ENCODE data around the gene SNRPA.
A peak's percentile ranks its signal among the peaks of the same experiment; 100 is the strongest.

SNRPA gene

GRCh38 chr19:40718774-40719391, 32.1 kb upstream of the SNRPA start:
- TF ChIP-seq MAX (IDR thresholded peaks at IDR 0.05; ENCODE audit: low read depth, low read length) = no peak
- peak overlapping the region; percentile 70 for H3K4me3 ChIP-seq (ENCODE audit: low read depth, low read length)
- DNase-seq (ENCODE audit: low read depth) = no peak

DNA sequence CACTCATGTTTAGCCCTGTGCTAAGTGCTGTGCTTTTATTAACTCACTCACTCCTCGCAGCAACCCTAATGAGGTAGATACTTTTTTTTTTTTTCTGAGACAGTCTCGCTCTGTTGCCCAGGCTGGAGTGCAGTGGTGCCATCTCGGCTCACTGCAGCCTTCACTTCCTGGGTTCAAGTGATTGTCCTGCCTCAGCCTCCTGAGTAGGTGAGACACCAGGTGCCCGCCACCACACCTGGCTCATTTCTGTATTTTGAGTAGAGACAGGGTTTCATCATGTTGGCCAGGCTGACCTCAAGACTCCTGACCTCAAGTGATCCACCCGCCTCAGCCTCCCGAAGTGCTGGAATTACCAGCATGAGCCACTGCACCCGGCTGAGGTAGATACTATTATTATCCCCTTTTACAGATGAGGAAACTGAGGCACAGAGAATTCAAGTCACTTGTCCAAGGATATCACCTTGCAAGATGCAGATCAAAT, 31.5 kb upstream of the SNRPA start:
- no peak for DNase-seq (ENCODE audit: low read depth)
- H3K4me3 ChIP-seq (ENCODE audit: low read depth, low read length) = no peak overlapping the region
- TF ChIP-seq, protein P1, sequence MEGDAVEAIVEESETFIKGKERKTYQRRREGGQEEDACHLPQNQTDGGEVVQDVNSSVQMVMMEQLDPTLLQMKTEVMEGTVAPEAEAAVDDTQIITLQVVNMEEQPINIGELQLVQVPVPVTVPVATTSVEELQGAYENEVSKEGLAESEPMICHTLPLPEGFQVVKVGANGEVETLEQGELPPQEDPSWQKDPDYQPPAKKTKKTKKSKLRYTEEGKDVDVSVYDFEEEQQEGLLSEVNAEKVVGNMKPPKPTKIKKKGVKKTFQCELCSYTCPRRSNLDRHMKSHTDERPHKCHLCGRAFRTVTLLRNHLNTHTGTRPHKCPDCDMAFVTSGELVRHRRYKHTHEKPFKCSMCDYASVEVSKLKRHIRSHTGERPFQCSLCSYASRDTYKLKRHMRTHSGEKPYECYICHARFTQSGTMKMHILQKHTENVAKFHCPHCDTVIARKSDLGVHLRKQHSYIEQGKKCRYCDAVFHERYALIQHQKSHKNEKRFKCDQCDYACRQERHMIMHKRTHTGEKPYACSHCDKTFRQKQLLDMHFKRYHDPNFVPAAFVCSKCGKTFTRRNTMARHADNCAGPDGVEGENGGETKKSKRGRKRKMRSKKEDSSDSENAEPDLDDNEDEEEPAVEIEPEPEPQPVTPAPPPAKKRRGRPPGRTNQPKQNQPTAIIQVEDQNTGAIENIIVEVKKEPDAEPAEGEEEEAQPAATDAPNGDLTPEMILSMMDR (IDR thresholded peaks at IDR 0.05; ENCODE audit: low read depth, low read length) = no peak
- TF ChIP-seq MAX (IDR thresholded peaks at IDR 0.05; ENCODE audit: low read depth, low read length) = no peak
- no peak for TF ChIP-seq POLR2A (IDR thresholded peaks at IDR 0.05; ENCODE audit: extremely low read depth, insufficient read length)
- TF ChIP-seq MYC (IDR thresholded peaks at IDR 0.05; ENCODE audit: low read depth, low read length) = no peak

GRCh38 chr19:40721140-40721486, 29.9 kb upstream of the SNRPA start:
- no peak for TF ChIP-seq MAX (IDR thresholded peaks at IDR 0.05; ENCODE audit: low read depth, low read length)
- TF ChIP-seq, protein P1 (IDR thresholded peaks at IDR 0.05; ENCODE audit: low read depth, low read length) = no peak
- TF ChIP-seq MYC (IDR thresholded peaks at IDR 0.05; ENCODE audit: low read depth, low read length) = no peak
- TF ChIP-seq POLR2A (IDR thresholded peaks at IDR 0.05; ENCODE audit: extremely low read depth, insufficient read length) = no peak
- H3K4me3 ChIP-seq (ENCODE audit: low read depth, low read length) = no peak overlapping the region
- no peak for DNase-seq (ENCODE audit: low read depth)

GRCh38 chr19:40721936-40722661, 28.9 kb upstream of the SNRPA start:
- H3K4me3 ChIP-seq (ENCODE audit: low read depth, low read length) = no peak overlapping the region
- DNase-seq (ENCODE audit: low read depth) = no peak
- TF ChIP-seq, protein P1 (IDR thresholded peaks at IDR 0.05; ENCODE audit: low read depth, low read length) = no peak
- TF ChIP-seq POLR2A (IDR thresholded peaks at IDR 0.05; ENCODE audit: extremely low read depth, insufficient read length) (no peak), MYC (IDR thresholded peaks at IDR 0.05; ENCODE audit: low read depth, low read length) (no peak), MAX (IDR thresholded peaks at IDR 0.05; ENCODE audit: low read depth, low read length) (no peak)

- TF ChIP-seq, protein P1 (IDR thresholded peaks at IDR 0.05; ENCODE audit: low read depth, low read length) = no peak
- TF ChIP-seq MAX (IDR thresholded peaks at IDR 0.05; ENCODE audit: low read depth, low read length) (no peak), POLR2A (IDR thresholded peaks at IDR 0.05; ENCODE audit: extremely low read depth, insufficient read length) (no peak), MYC (IDR thresholded peaks at IDR 0.05; ENCODE audit: low read depth, low read length) (no peak)
- no peak for DNase-seq (ENCODE audit: low read depth)
- H3K4me3 ChIP-seq (ENCODE audit: low read depth, low read length) = no peak overlapping the region
Measured at GRCh38 chr19:40723661-40724254, 27.2 kb upstream of the SNRPA start.

- no peak for DNase-seq (ENCODE audit: low read depth)
- no peak overlapping the region for H3K4me3 ChIP-seq (ENCODE audit: low read depth, low read length)
- no peak for TF ChIP-seq POLR2A (IDR thresholded peaks at IDR 0.05; ENCODE audit: extremely low read depth, insufficient read length)
- no peak for TF ChIP-seq MAX (IDR thresholded peaks at IDR 0.05; ENCODE audit: low read depth, low read length)
- TF ChIP-seq MYC (IDR thresholded peaks at IDR 0.05; ENCODE audit: low read depth, low read length) = no peak
- TF ChIP-seq, protein P1 (IDR thresholded peaks at IDR 0.05; ENCODE audit: low read depth, low read length) = no peak
Measured at GRCh38 chr19:40724315-40724714, 26.7 kb upstream of the SNRPA start.

All from NB4 (cell line).